IMR-90 (cell line): ENCODE results near the gene ZBTB4. TPM values are rescaled to one million over a fixed set of nuclear protein-coding genes. Genes with fewer than 3 reads are reported as not detected.

Experiments
- ATAC-seq: fragments of 200-7000 bp; cut with Tn5 transposase; 2 replicates; pipeline ENCODE4 v1.9.1; 2020; ENCODE audit warnings: low read depth, mild to moderate bottlenecking, moderate library complexity
- BruUV-seq: library from RNA; stranded (reverse); fragments of 400-500 nt; replicated peaks from 2 replicates; lab custom pipeline; 2021; lab: Mats Ljungman, UMichigan
- CTCF ChIA-PET: fragments of 300-600 bp; formaldehyde crosslinking; extraction: SDS; loops from one replicate; lab custom pipeline; 2021; ENCODE audit warnings: antibody characterized with exemption; lab: Yijun Ruan, JAX
- POLR2A ChIA-PET: fragments of 300-600 bp; sonication (Branson Sonifier 250); formaldehyde crosslinking; loops from one replicate; lab custom pipeline; 2022; ENCODE audit warnings: antibody characterized with exemption; ENCODE audit not compliant: unreplicated experiment; lab: Charles Lee
- DNase-seq: peaks from one replicate; pipeline ENCODE4 v3.0.0; 2013
- H2AFZ ChIP-seq: replicated peaks from 2 replicates; pipeline ENCODE3; 2013; ENCODE audit warnings: low read length, mild to moderate bottlenecking; ENCODE audit not compliant: poor library complexity
- H2AK5ac ChIP-seq: 2 replicates; pipeline ENCODE4 v1.6.1; 2013; ENCODE audit warnings: low read depth, low read length, inconsistent platforms
- H2AK9ac ChIP-seq: replicated peaks from 2 replicates; pipeline ENCODE3; 2013; ENCODE audit warnings: mild to moderate bottlenecking, low read depth, low read length, moderate library complexity; ENCODE audit not compliant: poor library complexity
- H2BK120ac ChIP-seq: 2 replicates; pipeline ENCODE4 v1.6.1; 2013; ENCODE audit warnings: low read depth, low read length, inconsistent platforms
- H2BK15ac ChIP-seq: 3 replicates; pipeline ENCODE4 v1.6.1; 2013; ENCODE audit warnings: low read depth, low read length, inconsistent platforms
- H2BK20ac ChIP-seq: 2 replicates; pipeline ENCODE4 v1.6.1; 2013; ENCODE audit warnings: low read depth, mild to moderate bottlenecking, inconsistent platforms, low read length, moderate library complexity
- H2BK5ac ChIP-seq: 2 replicates; pipeline ENCODE4 v1.6.1; 2013; ENCODE audit warnings: mild to moderate bottlenecking, low read depth, low read length, inconsistent platforms; ENCODE audit not compliant: poor library complexity, severe bottlenecking
- H3K14ac ChIP-seq: replicated peaks from 2 replicates; pipeline ENCODE4 v1.6.1; 2013; ENCODE audit warnings: low read depth, low read length, inconsistent platforms
- H3K18ac ChIP-seq: 2 replicates; pipeline ENCODE4 v1.6.1; 2013; ENCODE audit warnings: low read depth, low read length, control low read depth
- H3K23ac ChIP-seq: 2 replicates; pipeline ENCODE4 v1.6.1; 2013; ENCODE audit warnings: low read depth, low read length, inconsistent platforms
- H3K27ac ChIP-seq: 2 replicates; pipeline ENCODE4 v1.5.1; 2013; ENCODE audit warnings: mild to moderate bottlenecking, control low read depth, low read length; ENCODE audit not compliant: insufficient read depth
- H3K27me3 ChIP-seq: 2 replicates; pipeline ENCODE4 v1.6.1; 2013; ENCODE audit warnings: low read length; ENCODE audit not compliant: control insufficient read depth, insufficient read depth
- H3K36me3 ChIP-seq: 2 replicates; pipeline ENCODE4 v1.6.1; 2013; ENCODE audit warnings: low read length, mixed read lengths; ENCODE audit not compliant: control insufficient read depth, insufficient read depth
- H3K4ac ChIP-seq: 2 replicates; pipeline ENCODE4 v1.6.1; 2013; ENCODE audit warnings: low read depth, low read length, inconsistent platforms
- H3K4me1 ChIP-seq: 2 replicates; pipeline ENCODE4 v1.6.1; 2013; ENCODE audit warnings: low read length, mixed read lengths; ENCODE audit not compliant: control insufficient read depth, insufficient read depth
- H3K4me2 ChIP-seq: 2 replicates; pipeline ENCODE4 v1.6.1; 2013; ENCODE audit warnings: low read depth, mild to moderate bottlenecking, control low read depth, low read length, moderate library complexity
- H3K4me3 ChIP-seq: 2 replicates; pipeline ENCODE4 v1.5.1; 2013; ENCODE audit warnings: low read depth, mild to moderate bottlenecking, control low read depth, low read length, moderate library complexity; ENCODE audit not compliant: insufficient read depth
- H3K56ac ChIP-seq: 2 replicates; pipeline ENCODE4 v1.6.1; 2013; ENCODE audit warnings: low read length, inconsistent platforms; ENCODE audit not compliant: insufficient read depth; ENCODE audit errors: extremely low read depth
- H3K79me1 ChIP-seq, 2 experiments: 2 replicates each; pipeline ENCODE4 v1.6.1; 2013; ENCODE audit warnings: low read length in 2 of 2, inconsistent platforms in 1 of 2, low read depth in 1 of 2
- H3K9ac ChIP-seq: 2 replicates; pipeline ENCODE4 v1.6.1; 2013; ENCODE audit warnings: low read depth, low read length, control low read depth
- H3K9me1 ChIP-seq: 2 replicates; pipeline ENCODE4 v1.6.1; 2013; ENCODE audit warnings: low read length, inconsistent platforms; ENCODE audit not compliant: insufficient read depth
- H3K9me3 ChIP-seq: 2 replicates; pipeline ENCODE4 v1.6.1; 2013; ENCODE audit warnings: low read length; ENCODE audit not compliant: control insufficient read depth, insufficient read depth
- H4K20me1 ChIP-seq: 2 replicates; pipeline ENCODE4 v1.6.1; 2013; ENCODE audit warnings: low read length, inconsistent platforms; ENCODE audit not compliant: insufficient read depth
- H4K5ac ChIP-seq: 2 replicates; pipeline ENCODE4 v1.6.1; 2013; ENCODE audit warnings: mild to moderate bottlenecking, low read depth, low read length, control low read depth
- H4K8ac ChIP-seq, 2 experiments: 2 replicates each; pipeline ENCODE4 v1.6.1; 2013; ENCODE audit warnings: low read depth in 2 of 2, low read length in 2 of 2, control low read depth in 1 of 2, inconsistent platforms in 1 of 2
- H4K91ac ChIP-seq: 2 replicates; pipeline ENCODE4 v1.6.1; 2013; ENCODE audit warnings: low read depth, low read length, inconsistent platforms; ENCODE audit not compliant: insufficient read depth
- BHLHE40 ChIP-seq: fragments of 150-350 bp; IDR thresholded peaks from 2 replicates; pipeline ENCODE4 v1.6.1; 2016; ENCODE audit warnings: mild to moderate bottlenecking, low read depth, low read length
- CEBPB ChIP-seq: IDR thresholded peaks from 2 replicates; pipeline ENCODE4 v1.6.1; 2012; ENCODE audit warnings: low read depth, low read length, improper control_type of control experiment
- CHD1 ChIP-seq: IDR thresholded peaks from 2 replicates; pipeline ENCODE4 v1.6.1; 2012; ENCODE audit warnings: low read depth, low read length, improper control_type of control experiment
- FOS ChIP-seq: fragments of 150-350 bp; IDR thresholded peaks from 2 replicates; pipeline ENCODE4 v1.6.1; 2016; ENCODE audit warnings: low read depth, low read length
- MAFK ChIP-seq: IDR thresholded peaks from 2 replicates; pipeline ENCODE4 v1.6.1; 2012; ENCODE audit warnings: low read depth, low read length, improper control_type of control experiment
- MAZ ChIP-seq: IDR thresholded peaks from 2 replicates; pipeline ENCODE4 v1.6.1; 2012; ENCODE audit warnings: low read depth, mild to moderate bottlenecking, low read length, improper control_type of control experiment, moderate library complexity, borderline replicate concordance
- MXI1 ChIP-seq: IDR thresholded peaks from 2 replicates; pipeline ENCODE4 v1.6.1; 2012; ENCODE audit warnings: low read depth, mild to moderate bottlenecking, low read length, moderate library complexity, borderline replicate concordance
- NFE2L2 ChIP-seq: fragments of 150-350 bp; IDR thresholded peaks from 2 replicates; pipeline ENCODE4 v1.6.1; 2016; ENCODE audit warnings: low read depth, mild to moderate bottlenecking, low read length
- POLR2A ChIP-seq: IDR thresholded peaks from 2 replicates; pipeline ENCODE4 v1.6.1; 2012; ENCODE audit warnings: mild to moderate bottlenecking, low read depth, low read length
- RAD21 ChIP-seq: IDR thresholded peaks from 2 replicates; pipeline ENCODE4 v1.6.1; 2012; ENCODE audit warnings: low read length, improper control_type of control experiment
- RCOR1 ChIP-seq: IDR thresholded peaks from 2 replicates; pipeline ENCODE4 v1.6.1; 2012; ENCODE audit warnings: mild to moderate bottlenecking, low read length, improper control_type of control experiment; ENCODE audit not compliant: insufficient replicate concordance
- RFX5 ChIP-seq: IDR thresholded peaks from 2 replicates; pipeline ENCODE4 v1.8.0; 2012; ENCODE audit warnings: low read depth, mild to moderate bottlenecking, low read length, moderate library complexity
- SMC3 ChIP-seq: fragments of 150-350 bp; IDR thresholded peaks from 2 replicates; pipeline ENCODE4 v1.6.1; 2016; ENCODE audit warnings: low read depth, mild to moderate bottlenecking, antibody characterized with exemption, low read length, moderate library complexity
- WGBS, 2 experiments: methylation state at CpG; one replicate each; pipeline versions ENCODE4 v1.1.5 to v1.1.7; 2013; ENCODE audit warnings: missing lambda C conversion rate in 2 of 2; ENCODE audit not compliant: insufficient read length in 1 of 2; ENCODE audit errors: extremely low coverage in 2 of 2; 5-methylcytosine and 5-hydroxymethylcytosine counted together
- dilution Hi-C: fragments of 300-500 bp; cut with HindIII; formaldehyde crosslinking; loops from one replicate; pipeline ENCODE4 v1.14.3; 2018; ENCODE audit warnings: low sequenced_read_pairs; ENCODE audit not compliant: unreplicated experiment
- in situ Hi-C: fragments of 300-500 bp; cut with MboI; formaldehyde crosslinking; loops from 3 replicates; pipeline ENCODE4 v1.14.3; 2019; ENCODE audit warnings: low sequenced_read_pairs, inconsistent platforms, mixed read lengths
- intact Hi-C: fragments of 100-400 bp; cut with micrococcal nuclease; formaldehyde crosslinking; loops from 2 replicates; pipeline ENCODE4 v1.10.0; 2022
- polyA plus RNA-seq, 3 experiments: library from polyadenylated mRNA; depleted of rRNA; stranded (reverse); fragments of >200 nt; gene quantifications; 2 replicates each; pipeline ENCODE4 v1.2.3, GENCODE V29; 2012; ENCODE audit warnings: low replicate concordance in 1 of 3
- total RNA-seq: library from RNA; depleted of rRNA; stranded (reverse); fragments of >200 nt; gene quantifications from 2 replicates; pipeline ENCODE4 v1.2.3, GENCODE V29; 2012
- TF ChIP-seq, protein P1 (sequence below): conservative IDR thresholded peaks from 2 replicates; pipeline ENCODE4 v1.5.1; 2012; ENCODE audit warnings: mild to moderate bottlenecking, low read depth, low read length, improper control_type of control experiment
- TF ChIP-seq, protein P2 (sequence below): fragments of 150-350 bp; IDR thresholded peaks from 2 replicates; pipeline ENCODE4 v1.6.1; 2017; ENCODE audit warnings: mild to moderate bottlenecking, antibody characterized with exemption, low read length, low read depth
- TF ChIP-seq, protein P3 (sequence below): fragments of 150-350 bp; IDR thresholded peaks from 2 replicates; pipeline ENCODE4 v1.6.1; 2016; ENCODE audit warnings: low read depth, mild to moderate bottlenecking, low read length, moderate library complexity, borderline replicate concordance

The ZBTB4 gene
- total and polyA plus RNA-seq, 2 of the 4 experiments (the other 2 are of a cell fraction): 6.3 to 20.3 TPM

DNA sequence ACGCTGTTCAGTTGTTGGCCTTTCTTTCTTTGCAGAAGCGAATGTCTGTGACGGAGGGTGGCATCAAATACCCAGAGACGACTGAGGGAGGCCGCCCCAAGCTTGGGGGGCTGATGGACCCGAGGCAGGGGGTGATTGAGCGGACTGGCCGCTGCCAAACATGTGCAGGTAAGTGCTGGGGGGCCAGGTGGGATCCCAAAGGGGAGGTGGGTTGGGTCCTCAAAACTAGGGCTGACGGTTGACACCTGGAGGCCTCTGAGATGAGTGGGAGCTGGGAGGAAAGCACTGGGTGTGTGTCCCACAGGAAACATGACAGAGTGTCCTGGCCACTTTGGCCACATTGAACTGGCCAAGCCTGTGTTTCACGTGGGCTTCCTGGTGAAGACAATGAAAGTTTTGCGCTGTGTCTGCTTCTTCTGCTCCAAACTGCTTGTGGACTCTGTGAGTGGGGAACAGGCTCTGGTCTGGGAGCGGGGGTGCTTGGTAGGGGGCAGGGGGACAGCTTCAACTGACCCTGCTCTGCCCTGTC, 16.5 kb upstream of the ZBTB4 start:
- ChIA-PET CTCF (interaction anchor here (0.9 kb wide), 1 partner anchor 10 kb away, joined by 3 read pairs; no protein-coding TSS in a partner anchor), POLR2A (no interaction called here)
- no peaks in the 10 kb centered on the region for H3K27me3 ChIP-seq
- H2BK15ac ChIP-seq: no peak overlapping the region
- BruUV-seq: no TSS peak
- H3K4ac ChIP-seq: no peak overlapping the region
- no peaks in the 10 kb centered on the region for H3K9me3 ChIP-seq
- no peak overlapping the region for H3K9ac ChIP-seq
- no peak overlapping the region for H3K23ac ChIP-seq
- no peak overlapping the region for H2AFZ ChIP-seq
- H4K91ac ChIP-seq: no peak overlapping the region
- H3K18ac ChIP-seq: no peak overlapping the region
- peaks cover 54% of the 10 kb centered on the region for H3K36me3 ChIP-seq
- H3K79me1 ChIP-seq: peaks cover 48 to 72% of the 10 kb centered on the region in 2 experiments
- H3K14ac ChIP-seq: no peak overlapping the region
- no peak overlapping the region for H4K5ac ChIP-seq
- no peak overlapping the region for H2AK9ac ChIP-seq
- H4K8ac ChIP-seq: no peak overlapping the region
- TF ChIP-seq MAZ (no peak), MXI1 (no peak), BHLHE40 (no peak), RFX5 (no peak), CHD1 (no peak), MAFK (no peak), POLR2A (no peak), RCOR1 (no peak), SMC3 (no peak), CEBPB (no peak), NFE2L2 (no peak), FOS (no peak), RAD21 (no peak)
- TF ChIP-seq, protein P1, sequence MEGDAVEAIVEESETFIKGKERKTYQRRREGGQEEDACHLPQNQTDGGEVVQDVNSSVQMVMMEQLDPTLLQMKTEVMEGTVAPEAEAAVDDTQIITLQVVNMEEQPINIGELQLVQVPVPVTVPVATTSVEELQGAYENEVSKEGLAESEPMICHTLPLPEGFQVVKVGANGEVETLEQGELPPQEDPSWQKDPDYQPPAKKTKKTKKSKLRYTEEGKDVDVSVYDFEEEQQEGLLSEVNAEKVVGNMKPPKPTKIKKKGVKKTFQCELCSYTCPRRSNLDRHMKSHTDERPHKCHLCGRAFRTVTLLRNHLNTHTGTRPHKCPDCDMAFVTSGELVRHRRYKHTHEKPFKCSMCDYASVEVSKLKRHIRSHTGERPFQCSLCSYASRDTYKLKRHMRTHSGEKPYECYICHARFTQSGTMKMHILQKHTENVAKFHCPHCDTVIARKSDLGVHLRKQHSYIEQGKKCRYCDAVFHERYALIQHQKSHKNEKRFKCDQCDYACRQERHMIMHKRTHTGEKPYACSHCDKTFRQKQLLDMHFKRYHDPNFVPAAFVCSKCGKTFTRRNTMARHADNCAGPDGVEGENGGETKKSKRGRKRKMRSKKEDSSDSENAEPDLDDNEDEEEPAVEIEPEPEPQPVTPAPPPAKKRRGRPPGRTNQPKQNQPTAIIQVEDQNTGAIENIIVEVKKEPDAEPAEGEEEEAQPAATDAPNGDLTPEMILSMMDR: no peak
- TF ChIP-seq, protein P2, sequence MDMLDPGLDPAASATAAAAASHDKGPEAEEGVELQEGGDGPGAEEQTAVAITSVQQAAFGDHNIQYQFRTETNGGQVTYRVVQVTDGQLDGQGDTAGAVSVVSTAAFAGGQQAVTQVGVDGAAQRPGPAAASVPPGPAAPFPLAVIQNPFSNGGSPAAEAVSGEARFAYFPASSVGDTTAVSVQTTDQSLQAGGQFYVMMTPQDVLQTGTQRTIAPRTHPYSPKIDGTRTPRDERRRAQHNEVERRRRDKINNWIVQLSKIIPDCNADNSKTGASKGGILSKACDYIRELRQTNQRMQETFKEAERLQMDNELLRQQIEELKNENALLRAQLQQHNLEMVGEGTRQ: no peak
- TF ChIP-seq, protein P3, sequence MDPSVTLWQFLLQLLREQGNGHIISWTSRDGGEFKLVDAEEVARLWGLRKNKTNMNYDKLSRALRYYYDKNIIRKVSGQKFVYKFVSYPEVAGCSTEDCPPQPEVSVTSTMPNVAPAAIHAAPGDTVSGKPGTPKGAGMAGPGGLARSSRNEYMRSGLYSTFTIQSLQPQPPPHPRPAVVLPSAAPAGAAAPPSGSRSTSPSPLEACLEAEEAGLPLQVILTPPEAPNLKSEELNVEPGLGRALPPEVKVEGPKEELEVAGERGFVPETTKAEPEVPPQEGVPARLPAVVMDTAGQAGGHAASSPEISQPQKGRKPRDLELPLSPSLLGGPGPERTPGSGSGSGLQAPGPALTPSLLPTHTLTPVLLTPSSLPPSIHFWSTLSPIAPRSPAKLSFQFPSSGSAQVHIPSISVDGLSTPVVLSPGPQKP: no peak
- H2BK5ac ChIP-seq: no peak overlapping the region
- DNase-seq (no peak), ATAC-seq (no peak)
- H2BK20ac ChIP-seq: no peak overlapping the region
- H2AK5ac ChIP-seq: no peak overlapping the region
- intact Hi-C loops: no loop called here
- H4K20me1 ChIP-seq: peaks cover 62% of the 10 kb centered on the region
- dilution Hi-C loops: no loop called here
- H2BK120ac ChIP-seq: no peak overlapping the region
- H3K4me1 ChIP-seq: no peaks in the 10 kb centered on the region
- H3K27ac ChIP-seq: no peak overlapping the region
- WGBS, 2 experiments: 97% methylated on average over 6 of the region's 12 CpGs; no CpG with 5 or more reads in 1 of the 2 experiments
- H3K9me1 ChIP-seq: peaks cover 12% of the 10 kb centered on the region; the same call in 1 of the 2 replicates
- no peak overlapping the region for H3K4me2 ChIP-seq
- no peak overlapping the region for H3K56ac ChIP-seq
- in situ Hi-C loops: no loop called here
- H3K4me3 ChIP-seq: no peak overlapping the region
